Right cardiac atrium (tissue), 5 donors: ENCODE data around the gene SCGB1D4. TPM values are rescaled to one million over a fixed set of nuclear protein-coding genes. Genes with fewer than 3 reads are reported as not detected.
"Not testable (repeated sequence)": the region's sequence is repeated elsewhere in the genome, so short reads cannot be mapped to it uniquely, and the experiment has no call there.

Source experiments
- ATAC-seq, 2 donors: fragments of 200-7000 bp; cut with Tn5 transposase; one replicate each; pipeline versions ENCODE4 v1.8.0 to v1.9.1; 2020; ENCODE audit warnings: moderate library complexity in 2 of 2, mild to moderate bottlenecking in 1 of 2
- DNase-seq, 3 donors: peaks; one replicate each; pipeline ENCODE4 v3.0.0-alpha.2; 2020
- H3K27ac ChIP-seq: one replicate; pipeline ENCODE4 v1.5.1; 2013; ENCODE audit warnings: mild to moderate bottlenecking, low read length, control low read depth, moderate library complexity
- H3K27me3 ChIP-seq: one replicate; pipeline ENCODE4 v1.6.1; 2013; ENCODE audit not compliant: control insufficient read depth, insufficient read depth
- H3K4me1 ChIP-seq: one replicate; pipeline ENCODE4 v1.6.1; 2013; ENCODE audit warnings: low read length; ENCODE audit not compliant: control insufficient read depth, insufficient read depth
- H3K4me3 ChIP-seq: one replicate; pipeline ENCODE4 v1.5.1; 2013; ENCODE audit warnings: low read length, control low read depth
- H3K9me3 ChIP-seq: one replicate; pipeline ENCODE4 v1.6.1; 2013; ENCODE audit warnings: low read length; ENCODE audit not compliant: control insufficient read depth
- WGBS: extraction: QIAGEN DNeasy Blood & Tissue Kit; methylation state at CpG from one replicate; pipeline ENCODE4 v1.1.7; 2013; 5-methylcytosine and 5-hydroxymethylcytosine counted together
- intact Hi-C, 4 donors: fragments of 100-400 bp; cut with DNase I; formaldehyde crosslinking; loops; one replicate each; pipeline versions ENCODE4 v1.11.0 to v1.14.0; 2022 to 2023
- polyA plus RNA-seq: library from polyadenylated mRNA; stranded (reverse); fragments of 200-250 nt; gene quantifications from one replicate; pipeline ENCODE4 v1.2.3, GENCODE V29; 2013
- total RNA-seq, 4 donors: library from RNA; stranded (reverse); fragmentation: NEBNext Ultra II Directional; extraction: Animal tissue kit (Norgen Biotek cat#: 25700); gene quantifications; one replicate each; pipeline ENCODE4 v1.2.1, GENCODE V29; 2021
- donor health status: healthy with polysubstance abuse.
- donor health status: DM: no; HTN: yes; CAD: no.
- donor health status: DM: no; HTN: no; CAD: no.
- donor health status: DM: no; HTN: yes; CAD: no; lungs with severe emphysema.
- donor health status: DM: yes; HTN: yes; CAD: no.

Gene SCGB1D4
- total and polyA plus RNA-seq, 5 donors: not detected

GRCh38 chr11:62331264-62331663, 32.4 kb upstream of the SCGB1D4 start:
- H3K27ac ChIP-seq, H3K9me3 ChIP-seq, H3K4me1 ChIP-seq, H3K27me3 ChIP-seq, ATAC-seq, DNase-seq, H3K4me3 ChIP-seq, intact Hi-C loops: not testable (repeated sequence)
- 88% methylated on average over 3 of the region's 3 CpGs for WGBS

DNA sequence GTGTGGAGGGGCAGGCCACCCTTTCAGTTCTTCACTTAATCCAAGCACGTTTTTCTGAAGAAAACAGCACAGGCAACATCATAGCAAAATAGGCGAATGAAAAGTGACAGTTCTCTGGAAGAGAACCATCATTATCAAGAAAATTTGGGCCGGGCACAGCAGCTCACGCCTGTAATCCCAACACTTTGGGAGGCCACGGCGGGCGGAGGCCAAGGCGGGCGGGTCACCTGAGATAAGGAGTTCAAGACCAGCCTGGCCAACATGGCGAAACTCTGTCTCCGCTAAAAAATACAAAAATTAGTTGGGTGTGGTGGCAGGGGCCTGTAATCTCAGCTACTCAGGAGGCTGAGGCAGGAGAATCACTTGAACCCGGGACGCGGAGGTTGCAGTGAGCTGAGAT, 28.7 kb upstream of the SCGB1D4 start:
- H3K27ac ChIP-seq, H3K4me1 ChIP-seq, H3K9me3 ChIP-seq, intact Hi-C loops, ATAC-seq, H3K4me3 ChIP-seq, H3K27me3 ChIP-seq, DNase-seq: not testable (repeated sequence)
- WGBS: 91% methylated on average over 14 of the region's 14 CpGs

DNA sequence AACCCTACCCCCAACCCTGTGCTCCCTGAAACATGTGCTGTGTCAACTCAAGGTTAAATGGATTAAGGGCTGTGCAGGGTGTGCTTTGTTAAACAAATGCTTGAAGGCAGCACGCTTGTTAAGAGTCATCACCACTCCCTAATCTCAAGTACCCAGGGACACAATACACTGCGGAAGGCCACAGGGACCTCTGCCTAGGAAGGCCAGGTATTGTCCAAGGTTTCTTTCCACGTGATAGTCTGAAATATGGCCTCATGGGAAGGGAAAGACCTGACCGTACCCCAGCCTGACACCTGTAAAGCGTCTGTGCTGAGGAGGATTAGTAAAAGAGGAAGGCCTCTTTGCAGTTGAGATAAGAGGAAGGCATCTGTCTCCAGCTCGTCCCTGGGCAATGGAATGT, 27.8 kb upstream of the SCGB1D4 start:
- H3K27me3 ChIP-seq, H3K4me1 ChIP-seq, intact Hi-C loops, H3K4me3 ChIP-seq, DNase-seq, H3K9me3 ChIP-seq, ATAC-seq, H3K27ac ChIP-seq: not testable (repeated sequence)
- WGBS: 34% methylated on average over 6 of the region's 6 CpGs

DNA sequence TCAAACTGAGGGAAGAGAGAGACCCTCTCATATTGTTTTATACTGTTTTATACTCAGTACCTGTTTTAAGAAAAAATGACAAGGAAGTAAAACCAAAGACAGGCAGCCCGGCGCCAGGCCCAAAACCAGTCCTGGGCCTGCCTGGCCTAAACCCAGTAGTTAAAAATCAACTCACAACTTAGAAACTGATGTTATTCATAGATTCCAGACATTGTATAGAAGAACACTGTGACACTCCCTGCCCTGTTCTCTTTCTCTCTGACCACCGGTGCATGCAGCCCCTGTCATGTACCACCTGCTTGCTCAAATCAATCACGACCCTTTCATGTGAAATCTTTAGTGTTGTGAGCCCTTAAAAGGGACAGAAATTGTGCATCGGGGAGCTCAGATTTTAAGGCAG, 26.9 kb upstream of the SCGB1D4 start:
- H3K4me3 ChIP-seq, H3K4me1 ChIP-seq, intact Hi-C loops, H3K27ac ChIP-seq, H3K27me3 ChIP-seq, H3K9me3 ChIP-seq, ATAC-seq, DNase-seq: not testable (repeated sequence)
- 69% methylated on average over 5 of the region's 5 CpGs for WGBS

DNA sequence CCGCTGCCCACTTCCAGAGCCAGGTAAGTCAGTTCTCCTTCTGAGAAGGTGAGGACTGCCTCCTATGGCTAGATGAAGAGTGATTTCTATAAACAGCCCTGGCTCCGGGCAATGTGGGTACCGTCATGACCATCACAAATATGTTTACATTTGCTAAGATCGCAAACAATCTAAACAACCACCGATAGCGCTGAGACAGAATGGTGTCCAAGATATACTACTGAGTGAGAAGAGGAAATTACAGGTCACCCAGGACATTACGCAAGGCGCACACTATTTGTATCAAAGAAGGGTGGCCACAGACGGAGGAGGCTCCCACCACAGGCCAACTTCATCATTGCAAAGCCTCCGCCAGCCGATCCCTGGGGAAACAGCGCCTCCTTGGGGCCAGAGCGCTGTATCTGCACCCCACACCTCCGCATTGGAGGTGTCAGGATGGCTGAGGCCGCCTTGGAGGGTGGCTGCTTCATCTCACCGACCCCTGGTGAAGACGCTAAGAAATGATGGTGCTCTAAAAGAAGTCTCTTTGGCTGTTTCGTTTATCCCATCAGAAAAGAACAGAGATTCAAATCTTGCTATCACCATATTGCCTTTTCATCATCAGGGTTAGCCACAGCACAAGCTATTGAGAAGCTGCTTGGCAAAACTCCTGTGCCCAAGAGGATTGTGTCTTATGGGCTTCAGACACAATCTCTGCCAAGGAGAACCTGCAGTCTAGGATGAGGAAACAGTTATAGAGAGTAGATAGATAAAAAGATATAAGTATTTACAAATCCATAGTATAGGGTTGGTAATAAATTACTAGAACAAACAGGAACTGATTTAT, 26.1 kb upstream of the SCGB1D4 start:
- ATAC-seq: peak in 1 of 2 donors; percentile 42
- H3K9me3 ChIP-seq: no peaks in the 10 kb centered on the region
- DNase-seq: peak; percentile 20 to 76 (median 55)
- H3K4me1 ChIP-seq: no peaks in the 10 kb centered on the region
- WGBS: 27% methylated on average over 18 of the region's 18 CpGs
- no peaks in the 10 kb centered on the region for H3K27me3 ChIP-seq
- intact Hi-C loops: no loop called here
- H3K27ac ChIP-seq: no peak overlapping the region
- H3K4me3 ChIP-seq: no peak overlapping the region

DNA sequence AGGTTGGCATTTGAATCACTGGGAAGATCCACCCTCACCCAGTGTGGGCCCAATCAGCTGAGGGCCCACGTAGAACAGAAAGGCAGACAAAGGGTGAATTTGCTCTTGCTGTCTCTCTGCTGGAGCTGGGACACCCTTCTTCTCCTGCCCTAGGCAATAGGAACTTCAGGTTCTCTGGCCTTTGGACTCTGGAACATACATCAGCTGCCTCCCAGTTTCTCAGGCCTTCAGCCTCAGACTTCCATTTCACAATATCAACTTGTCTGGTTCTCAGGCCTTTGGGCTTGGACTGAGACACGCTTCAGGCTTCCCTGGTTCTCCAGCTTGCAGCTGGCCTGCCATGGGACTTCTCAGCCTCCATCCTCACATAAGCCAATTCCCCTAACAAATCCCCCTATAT, 23.6 kb upstream of the SCGB1D4 start:
- Histone ChIP-seq H3K4me3 (no peak overlapping the region), H3K4me1 (no peaks in the 10 kb centered on the region), H3K27ac (no peak overlapping the region), H3K9me3 (no peaks in the 10 kb centered on the region), H3K27me3 (no peaks in the 10 kb centered on the region)
- no peak for ATAC-seq
- intact Hi-C loops: no loop called here
- WGBS: 75% methylated on average over 2 of the region's 2 CpGs
- no peak for DNase-seq

GRCh38 chr11:62315431-62315830, 16.6 kb upstream of the SCGB1D4 start:
- Histone ChIP-seq H3K27ac (no peak overlapping the region), H3K27me3 (no peaks in the 10 kb centered on the region), H3K4me3 (no peak overlapping the region), H3K9me3 (no peaks in the 10 kb centered on the region), H3K4me1 (no peaks in the 10 kb centered on the region)
- intact Hi-C loops: loop anchor here in 2 of 4 donors (10.0 kb wide), 1 partner anchor 141 kb away; no protein-coding TSS in a partner anchor
- WGBS: 71% methylated on average over 1 of the region's 1 CpG
- DNase-seq (no peak), ATAC-seq (no peak)

GRCh38 chr11:62309991-62310390, 11.1 kb upstream of the SCGB1D4 start:
- H3K27me3 ChIP-seq: no peaks in the 10 kb centered on the region
- H3K4me3 ChIP-seq: no peak overlapping the region
- WGBS: 55% methylated on average over 7 of the region's 7 CpGs
- no peak overlapping the region for H3K27ac ChIP-seq
- intact Hi-C loops: loop anchor here in 3 of 4 donors (5.0 to 10.0 kb wide), 2 partner anchors 135 to 138 kb away; no protein-coding TSS in a partner anchor
- ATAC-seq (no peak), DNase-seq (no peak)
- no peaks in the 10 kb centered on the region for H3K9me3 ChIP-seq
- no peaks in the 10 kb centered on the region for H3K4me1 ChIP-seq

DNA sequence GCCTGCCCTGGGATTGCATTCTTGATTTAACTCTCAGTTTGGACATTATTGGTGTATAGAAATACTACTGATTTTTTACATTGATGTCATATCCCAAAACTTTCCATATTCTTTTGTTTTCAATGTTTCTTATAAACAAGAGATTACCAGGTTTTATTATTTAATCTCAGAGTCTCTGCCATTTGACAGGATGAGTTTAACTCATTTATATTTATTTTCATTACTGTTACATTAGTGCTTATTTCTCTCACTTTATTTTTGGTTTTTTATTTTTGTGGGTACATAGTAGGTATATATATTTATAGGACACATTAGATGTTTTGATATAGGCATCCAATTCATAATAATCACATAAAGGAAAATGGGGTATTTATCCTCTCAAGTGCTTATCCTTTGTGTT, 9.1 kb upstream of the SCGB1D4 start:
- no peak for DNase-seq
- intact Hi-C loops: loop anchor here in 1 of 4 donors (5.0 kb wide), 1 partner anchor 136 kb away; no protein-coding TSS in a partner anchor
- Histone ChIP-seq H3K9me3 (no peaks in the 10 kb centered on the region), H3K4me3 (no peak overlapping the region), H3K27me3 (no peaks in the 10 kb centered on the region), H3K4me1 (no peaks in the 10 kb centered on the region), H3K27ac (no peak overlapping the region)
- no peak for ATAC-seq

- H3K27ac ChIP-seq: no peak overlapping the region
- DNase-seq: no peak
- no peak overlapping the region for H3K4me3 ChIP-seq
- intact Hi-C loops: loop anchor here in 1 of 4 donors (5.0 kb wide), 1 partner anchor 134 kb away; no protein-coding TSS in a partner anchor
- H3K9me3 ChIP-seq: no peaks in the 10 kb centered on the region
- no peaks in the 10 kb centered on the region for H3K4me1 ChIP-seq
- no peak for ATAC-seq
- 53% methylated on average over 6 of the region's 6 CpGs for WGBS
- H3K27me3 ChIP-seq: peaks cover 4% of the 10 kb centered on the region
Observed at GRCh38 chr11:62306227-62306626, 7.4 kb upstream of the SCGB1D4 start.

DNA sequence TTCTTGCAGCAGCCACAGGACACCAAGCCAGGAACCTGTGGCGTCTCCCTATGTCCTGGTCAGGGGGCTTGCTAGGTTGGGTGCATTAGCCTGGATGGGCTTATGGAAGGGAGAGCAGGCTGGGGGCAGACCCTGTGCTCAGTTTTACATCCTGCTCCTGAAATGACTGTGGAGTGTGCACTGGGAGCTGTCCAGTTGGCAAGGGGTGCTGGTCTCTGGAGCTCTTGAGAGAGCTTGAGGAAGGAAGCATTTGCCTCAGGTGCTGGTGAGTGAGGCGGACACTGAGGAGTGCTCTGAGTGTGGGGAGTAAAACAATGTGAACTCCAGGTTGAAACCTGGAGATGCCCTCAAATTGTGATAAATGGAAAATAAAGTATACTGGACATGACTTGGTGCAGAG, 3.4 kb downstream of the SCGB1D4 start:
- H3K27ac ChIP-seq: no peak overlapping the region
- no peak overlapping the region for H3K4me3 ChIP-seq
- no peaks in the 10 kb centered on the region for H3K4me1 ChIP-seq
- no peaks in the 10 kb centered on the region for H3K9me3 ChIP-seq
- intact Hi-C loops: no loop called here
- H3K27me3 ChIP-seq: no peaks in the 10 kb centered on the region
- ATAC-seq (no peak), DNase-seq (no peak)
- 39% methylated on average over 2 of the region's 2 CpGs for WGBS
